ENCODE data around the gene TRMT6. TPM values are rescaled to one million over a fixed set of nuclear protein-coding genes. Genes with fewer than 3 reads are reported as not detected.

Gene TRMT6
- total and polyA plus RNA-seq, 4 donors: 3.1 to 6.2 (median 4.0) TPM

DNA sequence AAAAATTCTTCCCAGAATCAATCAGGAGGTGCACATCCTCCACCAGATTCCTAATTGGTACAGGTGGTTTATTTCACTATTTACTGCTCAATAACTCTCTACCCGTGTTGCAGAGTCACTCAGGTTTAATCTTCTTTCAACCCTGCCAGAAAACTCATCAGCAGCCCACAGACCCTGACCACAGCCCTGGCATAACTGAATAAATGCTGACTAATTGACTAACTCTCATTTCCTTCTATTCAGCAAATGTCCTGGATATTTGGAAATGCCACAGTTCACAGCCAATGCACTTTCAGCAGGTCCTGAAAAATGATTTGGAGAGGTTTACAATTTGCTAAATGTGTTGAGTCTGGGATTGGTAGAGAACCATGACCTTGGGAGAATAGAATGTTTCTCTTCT is 62.3 kb downstream of the TRMT6 start:
- WGBS: 43% methylated on average over 1 of the region's 1 CpG
- H3K27ac ChIP-seq (ENCODE audit: low read depth in 1 of 2, low read length in 2 of 2): no peak overlapping the region

DNA sequence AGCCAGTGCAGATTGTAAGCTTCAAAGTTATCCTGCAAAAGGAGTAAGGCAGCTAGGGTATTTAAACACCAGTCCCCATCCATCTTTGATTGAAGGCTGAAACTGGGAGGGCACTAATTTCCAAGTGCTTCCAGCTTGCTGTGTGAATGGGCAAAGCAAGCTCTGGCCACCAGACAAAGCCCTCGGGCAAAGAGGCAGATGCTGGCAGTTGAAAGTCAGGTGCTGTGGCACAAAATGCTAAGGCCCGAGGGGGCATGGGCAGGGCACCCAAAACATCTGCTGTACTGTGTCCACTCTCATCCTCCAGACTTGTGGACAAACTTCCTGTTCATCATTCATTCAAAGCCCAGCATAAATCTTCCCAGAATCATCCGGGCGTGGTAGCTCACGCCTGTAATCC is 62.9 kb downstream of the TRMT6 start:
- no peak overlapping the region for H3K27ac ChIP-seq (ENCODE audit: low read depth in 1 of 2, low read length in 2 of 2)
- H3K4me3 ChIP-seq (ENCODE audit: low read depth in 1 of 3, low read length in 3 of 3): no peak overlapping the region
- no peaks in the 10 kb centered on the region for H3K9me3 ChIP-seq (ENCODE audit: control insufficient read depth in 4 of 4, low read length in 3 of 4)
- H3K4me1 ChIP-seq (ENCODE audit: control insufficient read depth in 4 of 4, insufficient read depth in 4 of 4, low read length in 3 of 4): no peaks in the 10 kb centered on the region
- TF ChIP-seq RXRA (IDR thresholded peaks at IDR 0.05) (no peak), SP1 (IDR thresholded peaks at IDR 0.05) (no peak), FOXA2 (IDR thresholded peaks at IDR 0.05) (no peak), JUND (IDR thresholded peaks at IDR 0.05) (no peak), YY1 (IDR thresholded peaks at IDR 0.05) (no peak), HNF4A (conservative IDR thresholded peaks at IDR 0.05) (no peak), RAD21 (IDR thresholded peaks at IDR 0.05) (no peak), HNF4G (IDR thresholded peaks at IDR 0.05) (no peak), FOXA1 (IDR thresholded peaks at IDR 0.05) (no peak)
- TF ChIP-seq, protein P1, sequence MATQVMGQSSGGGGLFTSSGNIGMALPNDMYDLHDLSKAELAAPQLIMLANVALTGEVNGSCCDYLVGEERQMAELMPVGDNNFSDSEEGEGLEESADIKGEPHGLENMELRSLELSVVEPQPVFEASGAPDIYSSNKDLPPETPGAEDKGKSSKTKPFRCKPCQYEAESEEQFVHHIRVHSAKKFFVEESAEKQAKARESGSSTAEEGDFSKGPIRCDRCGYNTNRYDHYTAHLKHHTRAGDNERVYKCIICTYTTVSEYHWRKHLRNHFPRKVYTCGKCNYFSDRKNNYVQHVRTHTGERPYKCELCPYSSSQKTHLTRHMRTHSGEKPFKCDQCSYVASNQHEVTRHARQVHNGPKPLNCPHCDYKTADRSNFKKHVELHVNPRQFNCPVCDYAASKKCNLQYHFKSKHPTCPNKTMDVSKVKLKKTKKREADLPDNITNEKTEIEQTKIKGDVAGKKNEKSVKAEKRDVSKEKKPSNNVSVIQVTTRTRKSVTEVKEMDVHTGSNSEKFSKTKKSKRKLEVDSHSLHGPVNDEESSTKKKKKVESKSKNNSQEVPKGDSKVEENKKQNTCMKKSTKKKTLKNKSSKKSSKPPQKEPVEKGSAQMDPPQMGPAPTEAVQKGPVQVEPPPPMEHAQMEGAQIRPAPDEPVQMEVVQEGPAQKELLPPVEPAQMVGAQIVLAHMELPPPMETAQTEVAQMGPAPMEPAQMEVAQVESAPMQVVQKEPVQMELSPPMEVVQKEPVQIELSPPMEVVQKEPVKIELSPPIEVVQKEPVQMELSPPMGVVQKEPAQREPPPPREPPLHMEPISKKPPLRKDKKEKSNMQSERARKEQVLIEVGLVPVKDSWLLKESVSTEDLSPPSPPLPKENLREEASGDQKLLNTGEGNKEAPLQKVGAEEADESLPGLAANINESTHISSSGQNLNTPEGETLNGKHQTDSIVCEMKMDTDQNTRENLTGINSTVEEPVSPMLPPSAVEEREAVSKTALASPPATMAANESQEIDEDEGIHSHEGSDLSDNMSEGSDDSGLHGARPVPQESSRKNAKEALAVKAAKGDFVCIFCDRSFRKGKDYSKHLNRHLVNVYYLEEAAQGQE (IDR thresholded peaks at IDR 0.05): no peak
- H3K36me3 ChIP-seq (ENCODE audit: control insufficient read depth in 4 of 4, insufficient read depth in 3 of 4, low read depth in 1 of 4, low read length in 3 of 4): no peaks in the 10 kb centered on the region
- H3K9ac ChIP-seq (ENCODE audit: low read depth in 1 of 2, low read length in 2 of 2): no peak overlapping the region
- DNase-seq (ENCODE audit: low spot score): no peak
- WGBS: 84% methylated on average over 5 of the region's 5 CpGs
- H3K27me3 ChIP-seq (ENCODE audit: control insufficient read depth in 4 of 4, insufficient read depth in 4 of 4, low read length in 3 of 4): no peaks in the 10 kb centered on the region

More for the DNA sequence above, 62.3 kb downstream of the TRMT6 start:
- H3K4me3 ChIP-seq (ENCODE audit: low read depth in 1 of 3, low read length in 3 of 3): no peak overlapping the region
- H3K9me3 ChIP-seq (ENCODE audit: control insufficient read depth in 4 of 4, low read length in 3 of 4): no peaks in the 10 kb centered on the region
- H3K27me3 ChIP-seq (ENCODE audit: control insufficient read depth in 4 of 4, insufficient read depth in 4 of 4, low read length in 3 of 4): no peaks in the 10 kb centered on the region
- no peak for DNase-seq (ENCODE audit: low spot score)
- H3K9ac ChIP-seq (ENCODE audit: low read depth in 1 of 2, low read length in 2 of 2): no peak overlapping the region
- H3K36me3 ChIP-seq (ENCODE audit: control insufficient read depth in 4 of 4, insufficient read depth in 3 of 4, low read depth in 1 of 4, low read length in 3 of 4): no peaks in the 10 kb centered on the region
- TF ChIP-seq, protein P1 (IDR thresholded peaks at IDR 0.05): no peak
- TF ChIP-seq, protein P2, sequence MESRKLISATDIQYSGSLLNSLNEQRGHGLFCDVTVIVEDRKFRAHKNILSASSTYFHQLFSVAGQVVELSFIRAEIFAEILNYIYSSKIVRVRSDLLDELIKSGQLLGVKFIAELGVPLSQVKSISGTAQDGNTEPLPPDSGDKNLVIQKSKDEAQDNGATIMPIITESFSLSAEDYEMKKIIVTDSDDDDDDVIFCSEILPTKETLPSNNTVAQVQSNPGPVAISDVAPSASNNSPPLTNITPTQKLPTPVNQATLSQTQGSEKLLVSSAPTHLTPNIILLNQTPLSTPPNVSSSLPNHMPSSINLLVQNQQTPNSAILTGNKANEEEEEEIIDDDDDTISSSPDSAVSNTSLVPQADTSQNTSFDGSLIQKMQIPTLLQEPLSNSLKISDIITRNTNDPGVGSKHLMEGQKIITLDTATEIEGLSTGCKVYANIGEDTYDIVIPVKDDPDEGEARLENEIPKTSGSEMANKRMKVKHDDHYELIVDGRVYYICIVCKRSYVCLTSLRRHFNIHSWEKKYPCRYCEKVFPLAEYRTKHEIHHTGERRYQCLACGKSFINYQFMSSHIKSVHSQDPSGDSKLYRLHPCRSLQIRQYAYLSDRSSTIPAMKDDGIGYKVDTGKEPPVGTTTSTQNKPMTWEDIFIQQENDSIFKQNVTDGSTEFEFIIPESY (IDR thresholded peaks at IDR 0.05): no peak
- TF ChIP-seq JUND (IDR thresholded peaks at IDR 0.05) (no peak), FOXA2 (IDR thresholded peaks at IDR 0.05) (no peak), EGR1 (IDR thresholded peaks at IDR 0.05; ENCODE audit: low read depth in 2 of 2) (no peak), HNF4A (conservative IDR thresholded peaks at IDR 0.05) (no peak), RAD21 (IDR thresholded peaks at IDR 0.05) (no peak), SP1 (IDR thresholded peaks at IDR 0.05) (no peak), NR2F2 (IDR thresholded peaks at IDR 0.05) (no peak), TAF1 (conservative IDR thresholded peaks at IDR 0.05) (no peak), GABPA (IDR thresholded peaks at IDR 0.05 in 1 of 2, conservative IDR thresholded peaks at IDR 0.05 in 1 of 2) (no peak), YY1 (IDR thresholded peaks at IDR 0.05) (no peak), FOXA1 (IDR thresholded peaks at IDR 0.05) (no peak), HNF4G (IDR thresholded peaks at IDR 0.05) (no peak), RXRA (IDR thresholded peaks at IDR 0.05) (no peak)
- TF ChIP-seq, protein P3, sequence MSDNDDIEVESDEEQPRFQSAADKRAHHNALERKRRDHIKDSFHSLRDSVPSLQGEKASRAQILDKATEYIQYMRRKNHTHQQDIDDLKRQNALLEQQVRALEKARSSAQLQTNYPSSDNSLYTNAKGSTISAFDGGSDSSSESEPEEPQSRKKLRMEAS (IDR thresholded peaks at IDR 0.05): no peak
- TF ChIP-seq, protein P4, sequence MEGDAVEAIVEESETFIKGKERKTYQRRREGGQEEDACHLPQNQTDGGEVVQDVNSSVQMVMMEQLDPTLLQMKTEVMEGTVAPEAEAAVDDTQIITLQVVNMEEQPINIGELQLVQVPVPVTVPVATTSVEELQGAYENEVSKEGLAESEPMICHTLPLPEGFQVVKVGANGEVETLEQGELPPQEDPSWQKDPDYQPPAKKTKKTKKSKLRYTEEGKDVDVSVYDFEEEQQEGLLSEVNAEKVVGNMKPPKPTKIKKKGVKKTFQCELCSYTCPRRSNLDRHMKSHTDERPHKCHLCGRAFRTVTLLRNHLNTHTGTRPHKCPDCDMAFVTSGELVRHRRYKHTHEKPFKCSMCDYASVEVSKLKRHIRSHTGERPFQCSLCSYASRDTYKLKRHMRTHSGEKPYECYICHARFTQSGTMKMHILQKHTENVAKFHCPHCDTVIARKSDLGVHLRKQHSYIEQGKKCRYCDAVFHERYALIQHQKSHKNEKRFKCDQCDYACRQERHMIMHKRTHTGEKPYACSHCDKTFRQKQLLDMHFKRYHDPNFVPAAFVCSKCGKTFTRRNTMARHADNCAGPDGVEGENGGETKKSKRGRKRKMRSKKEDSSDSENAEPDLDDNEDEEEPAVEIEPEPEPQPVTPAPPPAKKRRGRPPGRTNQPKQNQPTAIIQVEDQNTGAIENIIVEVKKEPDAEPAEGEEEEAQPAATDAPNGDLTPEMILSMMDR (IDR thresholded peaks at IDR 0.05; ENCODE audit: low read depth, low read length, missing input control): no peak
- TF ChIP-seq, protein P5, sequence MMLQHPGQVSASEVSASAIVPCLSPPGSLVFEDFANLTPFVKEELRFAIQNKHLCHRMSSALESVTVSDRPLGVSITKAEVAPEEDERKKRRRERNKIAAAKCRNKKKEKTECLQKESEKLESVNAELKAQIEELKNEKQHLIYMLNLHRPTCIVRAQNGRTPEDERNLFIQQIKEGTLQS (IDR thresholded peaks at IDR 0.05): no peak
- no peaks in the 10 kb centered on the region for H3K4me1 ChIP-seq (ENCODE audit: control insufficient read depth in 4 of 4, insufficient read depth in 4 of 4, low read length in 3 of 4)
